HG03103 (cell line): ENCODE measurements around the gene MCCD1.

ENCODE experiments used
- ATAC-seq: cut with Tn5 transposase; IDR thresholded peaks from one replicate; pipeline ENCODE4 v1.9.1; 2021; ENCODE audit warnings: low read depth; ENCODE audit not compliant: unreplicated experiment

MCCD1 gene

DNA sequence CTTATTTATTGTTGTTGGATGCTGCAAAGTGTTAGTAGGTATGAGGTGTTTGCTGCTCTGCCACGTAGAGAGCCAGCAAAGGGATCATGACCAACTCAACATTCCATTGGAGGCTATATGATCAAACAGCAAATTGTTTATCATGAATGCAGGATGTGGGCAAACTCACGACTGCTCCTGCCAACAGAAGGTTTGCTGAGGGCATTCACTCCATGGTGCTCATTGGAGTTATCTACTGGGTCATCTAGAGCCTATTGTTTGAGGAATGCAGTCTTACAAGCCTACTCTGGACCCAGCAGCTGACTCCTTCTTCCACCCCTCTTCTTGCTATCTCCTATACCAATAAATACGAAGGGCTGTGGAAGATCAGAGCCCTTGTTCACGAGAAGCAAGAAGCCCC lies 18.8 kb upstream of the MCCD1 start:
- no peak for ATAC-seq

DNA sequence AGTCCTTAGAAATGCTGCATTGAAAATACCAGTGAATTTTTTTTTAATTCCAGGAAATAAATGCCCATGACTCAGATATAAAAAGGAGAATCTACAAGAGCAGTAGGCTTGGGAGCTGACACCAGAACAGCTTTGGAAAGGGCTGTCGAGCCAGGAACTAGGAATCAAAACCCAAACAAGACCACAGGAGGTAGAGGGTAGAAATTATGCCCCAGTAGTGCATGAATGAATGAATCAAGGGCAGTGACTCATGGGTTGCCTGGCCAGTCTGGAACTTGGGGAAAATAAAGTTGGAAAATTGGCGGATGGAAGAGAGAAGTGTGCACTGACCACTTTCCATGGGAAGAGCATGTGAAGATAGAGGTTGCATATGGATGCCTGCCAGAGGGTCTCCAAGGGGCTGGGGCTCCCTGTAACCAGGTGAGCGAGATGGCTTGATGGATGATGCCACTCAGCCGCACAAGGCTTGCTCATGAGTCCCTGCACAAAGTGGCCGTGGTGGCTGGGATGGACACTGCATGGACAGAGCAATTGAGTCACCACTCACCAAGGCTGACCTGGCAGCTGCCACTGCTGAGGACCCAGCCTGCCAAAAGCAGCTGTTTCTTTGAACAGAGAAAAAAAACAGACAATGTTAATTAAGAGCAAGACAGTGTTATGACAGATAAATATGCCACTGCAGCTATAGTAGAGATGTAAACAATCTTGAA lies 15.2 kb upstream of the MCCD1 start:
- no peak for ATAC-seq

DNA sequence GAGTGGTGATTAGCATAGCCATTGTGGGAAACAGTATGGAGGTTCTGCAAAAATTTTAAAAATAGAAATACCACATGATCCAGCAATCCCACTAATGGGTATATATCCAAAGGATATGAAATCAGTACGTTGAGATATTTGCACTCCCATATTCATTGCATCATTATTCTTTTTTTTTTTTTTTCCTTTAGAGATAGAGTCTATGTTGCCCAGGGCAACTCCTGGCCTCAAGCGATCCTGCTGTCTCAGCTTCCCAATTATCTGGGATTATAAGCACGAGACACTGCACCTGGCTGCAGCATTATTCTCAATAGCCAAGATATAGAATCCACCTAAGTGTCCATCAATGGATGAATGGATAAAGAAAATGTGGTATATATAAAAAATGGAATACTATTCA lies 6.9 kb upstream of the MCCD1 start:
- no peak for ATAC-seq

DNA sequence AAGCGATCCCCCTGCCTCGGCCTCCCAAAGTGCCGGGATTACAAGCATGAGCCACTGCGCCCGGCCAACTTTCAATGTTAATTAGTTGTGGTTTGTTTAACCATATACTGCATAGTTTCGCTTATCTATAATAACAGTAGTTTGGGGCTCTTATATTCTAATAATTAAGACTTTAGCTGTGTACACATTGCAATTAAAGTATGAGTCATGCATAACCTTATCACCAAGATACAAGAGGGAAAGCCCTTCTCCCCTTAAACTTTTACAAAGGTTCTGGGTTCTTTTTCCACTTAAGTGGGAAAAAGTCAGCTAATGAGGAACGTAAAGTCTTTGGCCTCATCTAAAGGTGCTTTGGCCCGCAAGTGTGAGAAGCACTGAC lies 3.2 kb upstream of the MCCD1 start:
- no peak for ATAC-seq

DNA sequence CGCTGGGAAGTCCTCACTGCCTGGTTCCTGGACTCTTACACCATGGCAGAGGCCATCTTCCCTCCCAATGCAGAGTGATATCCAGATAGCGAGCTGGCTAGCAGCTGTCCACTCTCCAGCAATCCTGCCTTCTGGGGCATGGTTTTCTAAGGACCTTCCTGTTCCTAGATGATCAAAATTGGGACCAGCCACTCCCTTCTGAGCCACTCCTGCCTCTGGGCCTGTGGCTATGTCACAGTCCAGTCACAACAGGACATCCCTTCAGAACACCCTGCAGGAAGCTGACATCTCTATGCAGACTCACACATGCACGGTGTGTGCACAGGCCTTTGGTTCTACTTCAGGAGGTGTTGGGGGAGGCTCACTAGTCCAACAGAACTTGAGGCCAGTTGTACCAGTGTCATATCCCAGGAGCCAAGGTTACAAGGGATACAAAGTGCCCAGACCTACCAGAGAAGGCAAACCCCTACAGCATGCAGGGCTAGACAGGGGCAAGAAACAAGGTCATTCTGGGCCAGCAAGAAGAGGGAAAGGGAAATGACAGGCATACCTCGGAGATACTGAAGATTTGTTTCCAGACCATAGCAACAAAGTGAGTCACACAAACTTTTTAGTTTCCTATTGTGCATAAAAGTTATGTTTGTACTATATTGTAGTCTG lies 2.7 kb upstream of the MCCD1 start:
- no peak for ATAC-seq

DNA sequence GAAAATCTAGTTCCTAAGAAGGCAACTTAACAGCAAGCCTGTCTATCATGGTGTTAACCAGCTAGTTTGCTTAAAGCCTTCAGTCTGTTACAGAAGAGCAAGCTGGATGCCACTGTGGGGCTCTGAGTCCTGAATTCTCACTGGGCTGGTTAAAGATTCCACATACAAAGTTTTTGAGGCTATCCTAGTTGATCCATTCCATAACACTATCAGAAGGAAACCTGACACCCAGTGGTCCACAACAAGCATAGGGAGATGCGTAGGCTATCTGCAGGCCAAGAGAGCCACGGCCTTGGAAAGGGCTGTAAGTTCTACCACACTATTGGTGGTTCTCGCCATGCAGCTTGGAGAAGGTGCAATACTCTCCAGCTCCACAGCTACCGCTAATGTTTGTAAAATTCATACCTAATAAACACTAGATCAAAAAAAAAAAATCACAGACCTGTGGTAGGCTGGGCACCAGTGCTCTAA lies 420 bp upstream of the MCCD1 start:
- no peak for ATAC-seq

DNA sequence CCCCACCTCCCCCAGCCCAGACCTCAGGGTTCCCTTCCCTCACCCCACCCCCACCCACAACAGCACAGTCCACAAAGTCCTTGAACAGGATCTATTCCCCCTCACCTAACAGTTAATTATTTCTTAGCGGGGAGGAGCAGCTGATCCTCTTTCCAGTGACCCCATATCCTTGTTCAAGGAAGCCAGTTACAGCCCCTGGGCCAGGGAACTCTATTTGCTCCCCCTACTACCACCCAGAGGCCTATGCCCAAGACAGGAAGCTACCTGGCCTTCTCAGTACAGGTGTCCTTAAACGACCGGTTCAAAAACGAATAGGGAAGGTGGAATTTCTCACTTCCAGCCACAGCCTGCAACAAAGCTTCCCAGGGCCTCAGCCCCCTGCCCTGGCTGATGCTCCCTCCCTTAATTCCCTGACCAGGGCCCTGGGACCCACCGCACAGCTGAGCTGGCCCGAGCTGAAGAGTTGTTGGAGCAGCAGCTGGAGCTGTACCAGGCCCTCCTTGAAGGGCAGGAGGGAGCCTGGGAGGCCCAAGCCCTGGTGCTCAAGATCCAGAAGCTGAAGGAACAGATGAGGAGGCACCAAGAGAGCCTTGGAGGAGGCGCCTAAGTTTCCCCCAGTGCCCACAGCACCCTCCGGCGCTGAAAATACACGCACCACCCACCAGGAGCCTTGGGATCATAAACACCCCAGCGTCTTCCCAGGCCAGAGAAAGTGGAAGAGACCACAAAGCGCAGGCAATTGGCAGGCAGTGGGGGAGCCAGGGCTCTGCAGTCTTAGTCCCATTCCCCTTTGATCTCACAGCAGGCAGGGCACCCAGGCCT lies 778 bp downstream of the MCCD1 start:
- no peak for ATAC-seq

DNA sequence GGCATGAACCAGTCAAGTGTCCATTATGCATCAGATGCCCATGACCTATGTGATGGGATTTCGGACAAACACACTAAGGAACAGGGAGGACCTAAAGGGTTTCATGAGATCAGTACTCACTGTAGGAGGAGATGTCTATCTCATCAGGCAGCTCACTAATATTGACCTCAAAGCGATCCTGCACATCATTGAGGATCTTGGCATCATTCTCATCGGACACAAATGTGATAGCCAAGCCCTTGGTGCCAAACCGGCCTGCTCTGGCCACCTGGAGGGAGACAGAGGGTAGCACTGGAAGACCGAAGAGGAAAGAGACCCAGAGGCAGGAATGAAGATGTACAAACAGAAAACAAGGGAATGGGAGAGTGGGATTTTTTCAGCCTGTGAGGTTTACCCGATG lies 1.9 kb downstream of the MCCD1 start:
- no peak for ATAC-seq

DNA sequence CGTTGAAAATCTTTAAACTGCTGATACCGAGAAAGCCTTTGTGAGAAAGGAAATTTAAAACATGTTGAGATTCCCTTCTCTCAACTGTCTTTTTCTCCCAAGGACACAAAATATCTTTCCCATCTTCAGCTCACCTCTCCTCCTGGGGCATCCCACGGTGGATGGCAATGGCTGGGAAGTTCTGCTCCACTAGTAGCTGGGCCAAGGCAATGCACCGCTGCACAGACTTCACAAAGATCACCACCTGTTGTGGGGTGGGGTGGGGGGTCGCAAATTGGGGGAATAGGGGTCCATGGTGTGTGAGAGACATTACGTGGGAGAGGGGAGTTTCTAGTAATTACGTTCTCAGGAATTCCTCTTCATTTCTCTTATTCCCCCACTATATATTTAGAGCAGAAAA lies 2.4 kb downstream of the MCCD1 start:
- ATAC-seq: no peak

DNA sequence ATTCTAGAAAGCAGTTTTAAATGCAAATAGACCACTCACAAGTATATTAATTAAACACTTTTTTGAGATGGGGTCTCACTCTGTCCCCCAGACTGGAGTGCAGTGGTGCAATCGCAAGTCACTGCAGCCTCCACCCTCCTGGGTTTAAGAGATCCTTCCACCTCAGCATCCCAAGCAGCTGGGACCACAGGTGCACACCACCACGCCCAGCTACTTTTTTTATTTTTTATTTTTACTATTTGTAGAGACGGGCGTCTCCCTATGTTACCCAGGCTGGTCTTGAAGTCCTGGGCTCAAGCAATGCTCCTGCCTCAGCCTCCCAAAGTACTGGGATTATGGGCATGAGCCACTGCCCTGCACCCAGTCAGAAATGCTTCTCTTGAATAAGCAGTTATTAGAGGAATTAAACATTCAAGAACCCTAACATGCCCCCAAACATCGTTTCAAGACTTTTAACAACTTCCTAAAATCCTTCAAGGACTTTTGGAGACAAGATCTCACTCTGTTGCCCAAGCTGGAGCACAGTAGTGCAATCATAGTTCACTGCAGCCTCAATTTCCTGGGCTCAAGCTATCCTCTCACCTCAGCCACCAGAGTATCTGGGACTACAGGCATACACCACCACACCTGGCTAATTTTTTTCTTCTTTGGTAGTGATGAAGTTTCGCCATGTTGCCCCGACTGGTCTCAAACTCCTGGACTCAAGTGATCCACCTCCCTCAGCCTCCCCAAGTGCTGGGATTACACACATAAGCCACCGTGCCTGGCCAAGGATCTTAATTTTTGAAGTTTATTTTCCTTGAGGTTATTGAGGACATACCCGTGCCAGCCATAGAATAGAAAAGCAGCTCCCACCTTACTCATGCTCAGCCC lies 3.2 kb downstream of the MCCD1 start:
- ATAC-seq: no peak

DNA sequence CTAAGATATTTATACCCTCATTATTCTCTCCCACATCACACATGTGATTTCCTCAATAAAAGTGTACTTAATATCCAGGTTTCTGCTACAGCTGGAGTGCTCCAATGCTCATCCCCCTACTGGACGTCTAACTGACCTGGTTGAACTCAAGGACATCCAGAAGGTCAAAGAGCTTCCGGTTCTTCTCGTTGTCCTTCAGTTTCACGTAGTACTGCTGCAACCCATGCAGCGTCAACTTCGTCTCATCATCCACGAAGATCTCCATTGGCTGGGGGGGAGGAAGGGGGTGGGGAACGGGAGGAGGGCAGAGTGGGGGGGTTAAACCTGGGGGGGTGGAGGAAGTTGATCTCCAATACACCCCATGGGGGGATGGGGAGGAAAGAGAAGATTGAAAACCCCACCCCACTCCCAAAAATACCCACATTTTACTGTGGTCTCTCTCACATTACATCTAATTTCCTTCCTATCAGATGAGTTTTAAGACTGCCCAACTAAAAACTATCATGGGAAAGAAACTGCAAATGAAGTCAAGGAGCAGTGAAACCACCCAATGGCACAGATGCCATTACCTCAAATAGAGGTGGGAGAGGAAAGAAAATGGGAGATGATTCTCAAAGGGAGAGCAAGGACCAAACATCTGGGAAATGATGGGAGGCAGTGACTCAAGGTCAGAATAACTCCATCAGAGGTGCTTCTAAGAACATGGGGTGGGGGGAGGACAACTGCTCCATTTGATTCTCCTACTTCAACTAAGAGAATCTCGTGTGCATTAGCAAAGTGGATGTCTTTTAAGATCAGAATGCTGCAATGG lies 4.1 kb downstream of the MCCD1 start:
- ATAC-seq: no peak

DNA sequence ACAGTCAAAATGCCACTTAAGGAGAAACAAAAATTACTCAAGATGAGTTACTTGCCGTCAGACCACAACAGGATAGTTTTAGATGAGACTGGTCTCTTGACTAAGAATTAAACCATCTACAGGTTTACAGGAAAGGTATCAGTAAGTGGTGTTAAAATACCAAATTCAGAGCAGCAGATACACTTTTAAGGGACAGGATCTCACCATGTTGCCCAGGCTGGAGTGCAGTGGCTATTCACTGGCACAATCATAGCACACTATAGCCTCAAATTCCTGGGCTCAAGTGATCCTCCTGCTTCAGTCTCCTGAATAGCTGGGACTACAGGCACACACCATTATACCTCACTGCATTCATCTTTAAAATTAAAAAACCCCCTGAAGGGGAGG lies 4.7 kb downstream of the MCCD1 start:
- no peak for ATAC-seq

DNA sequence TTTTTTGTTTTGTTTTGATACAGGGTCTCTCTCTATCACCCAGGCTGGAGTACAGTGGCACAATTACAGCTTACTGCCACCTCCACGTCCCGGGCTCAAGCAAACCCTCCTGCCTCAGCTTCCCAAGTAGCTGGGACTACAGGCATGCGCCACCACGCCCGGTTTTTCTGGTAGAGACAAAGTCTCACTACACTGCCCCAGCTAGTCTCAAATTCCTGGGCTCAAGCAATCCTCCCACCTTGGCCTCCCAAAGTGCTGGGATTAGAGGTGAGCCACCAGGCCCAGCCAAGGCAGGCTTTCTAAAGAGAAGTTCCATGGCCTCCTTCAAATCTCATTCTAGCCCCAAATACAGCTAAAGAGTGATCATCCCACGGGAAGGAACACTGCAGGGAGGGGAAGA lies 5.2 kb downstream of the MCCD1 start:
- no peak for ATAC-seq

DNA sequence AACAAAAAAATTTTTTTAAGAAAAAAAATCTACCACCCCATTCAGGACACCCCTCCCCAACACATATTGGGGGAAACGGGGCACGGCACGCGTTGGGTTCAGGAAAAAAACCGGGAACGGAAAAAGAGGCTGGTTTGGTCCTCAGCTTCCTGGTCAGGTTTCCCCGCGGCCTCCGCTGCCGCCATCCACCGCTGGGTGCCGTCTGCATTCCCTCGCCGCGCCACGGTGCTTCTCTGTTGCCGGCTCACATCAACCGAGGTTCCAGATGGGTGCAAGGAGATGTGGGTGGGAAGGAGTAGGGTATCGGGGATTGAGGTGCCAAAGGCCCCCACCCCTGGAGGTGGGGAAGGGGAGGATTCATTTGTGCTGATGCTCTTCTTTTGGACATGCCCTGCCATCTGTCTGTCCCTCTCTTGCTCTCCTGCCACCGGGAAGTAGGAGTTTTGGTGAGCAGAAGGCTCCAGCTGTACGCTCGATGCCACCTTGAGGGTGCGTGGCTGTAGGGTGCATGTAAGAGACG lies 5.8 kb downstream of the MCCD1 start:
- no peak for ATAC-seq

DNA sequence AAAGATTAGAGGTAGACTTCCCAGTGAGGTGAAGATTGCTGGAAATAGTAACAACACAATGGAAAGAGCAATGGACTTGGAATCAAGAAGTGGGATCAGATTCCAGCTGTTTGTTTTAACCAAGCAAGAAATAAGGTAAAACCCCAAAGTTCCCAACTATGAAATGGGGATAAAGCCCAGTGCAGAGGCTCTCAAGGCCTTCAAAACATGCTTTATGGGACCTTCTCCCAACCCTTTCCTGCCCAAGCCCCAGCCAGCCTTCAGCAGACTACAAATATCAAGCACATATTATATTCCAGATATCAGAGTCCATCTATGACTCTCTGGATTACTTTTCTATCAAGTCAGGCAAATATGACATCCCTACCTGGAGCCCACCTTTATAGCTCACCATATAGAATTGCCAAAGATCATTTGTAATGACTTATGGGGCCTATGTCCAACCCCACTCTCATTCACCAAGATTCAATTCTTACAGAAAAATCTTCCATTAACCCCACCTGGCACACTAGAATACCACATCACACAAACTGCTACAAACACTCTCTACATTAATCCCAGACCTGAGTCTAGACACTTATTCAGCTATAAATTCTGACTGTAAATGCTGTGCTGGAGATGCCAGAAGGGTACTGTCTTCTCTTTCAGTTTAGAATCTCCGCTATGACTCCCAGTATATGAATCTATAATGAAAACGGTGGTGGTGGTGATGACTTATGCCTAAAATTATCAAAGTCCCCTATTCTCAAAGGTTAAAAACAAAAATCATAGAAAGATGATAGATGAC lies 7.0 kb downstream of the MCCD1 start:
- ATAC-seq: no peak

DNA sequence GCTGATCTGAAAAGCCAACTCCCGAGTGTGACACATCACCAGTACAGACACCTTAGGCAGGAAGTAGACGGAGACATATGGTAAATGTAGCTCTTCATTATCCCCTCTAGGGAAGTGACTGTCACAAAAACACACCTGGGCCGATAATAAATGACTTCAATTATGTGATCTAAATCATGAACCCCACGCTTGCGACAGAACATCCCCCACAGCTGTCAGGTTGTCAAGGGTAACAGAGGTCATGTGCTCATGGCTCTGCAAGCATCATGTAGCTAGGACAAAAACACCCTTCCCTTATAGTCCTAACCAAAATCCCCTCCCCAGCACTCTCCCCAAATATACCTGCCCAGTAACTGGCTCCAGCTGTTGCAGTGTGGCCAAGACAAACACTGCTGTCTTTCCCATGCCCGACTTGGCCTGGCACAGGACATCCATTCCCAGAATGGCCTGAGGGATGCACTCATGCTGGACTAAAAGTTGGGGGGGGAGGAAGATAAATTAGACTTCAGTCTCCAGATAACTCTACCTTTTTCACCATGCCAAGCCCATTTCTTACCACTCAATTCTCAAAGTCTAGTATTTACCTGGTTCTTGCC lies 10.1 kb downstream of the MCCD1 start:
- ATAC-seq: no peak

DNA sequence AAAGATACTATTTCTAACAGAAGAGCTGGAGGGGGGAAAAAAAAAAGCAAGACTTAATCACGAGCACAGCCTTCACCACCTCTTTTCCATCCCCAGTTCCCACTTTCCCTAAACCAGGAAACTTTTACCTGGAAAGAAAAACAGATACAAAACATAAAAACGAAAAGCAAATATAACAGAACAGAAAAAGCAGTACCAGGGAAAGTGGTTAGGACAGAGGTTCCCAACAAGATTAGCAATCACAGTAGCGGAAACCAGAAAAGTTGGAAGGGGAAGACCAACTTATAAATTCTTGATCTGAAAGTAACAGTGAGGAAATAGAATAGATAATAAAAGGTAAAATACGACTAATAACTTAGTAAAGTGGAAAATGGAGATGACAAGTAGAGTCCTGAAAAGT lies 11.9 kb downstream of the MCCD1 start:
- ATAC-seq: no peak

DNA sequence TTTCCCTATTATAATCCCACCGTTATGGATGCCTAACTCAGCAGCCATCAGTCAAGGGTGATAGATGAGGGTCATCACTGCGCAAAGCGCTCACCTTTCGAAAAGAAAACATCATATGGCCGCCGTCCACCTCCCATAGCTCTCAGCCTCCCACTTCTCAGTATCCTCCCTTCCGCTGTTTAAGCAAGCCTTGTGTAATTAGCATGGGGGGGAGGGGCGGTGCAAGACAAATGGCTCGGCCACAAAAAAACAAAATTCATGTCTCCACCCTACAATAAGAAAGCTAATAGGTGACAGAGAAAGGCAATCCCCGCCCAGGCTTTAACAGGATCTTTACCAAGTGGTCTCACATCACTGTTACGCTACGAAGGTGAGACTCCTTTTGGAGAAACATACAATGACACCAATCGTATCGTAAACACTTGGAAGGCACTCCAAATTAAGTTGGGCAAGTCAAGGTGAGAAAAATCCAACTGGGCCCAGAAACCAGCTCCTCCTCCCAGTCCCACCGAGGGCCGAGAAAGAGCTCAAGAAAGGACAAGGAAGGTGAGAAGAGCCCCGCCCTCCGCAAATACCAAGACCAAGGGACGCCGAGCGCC lies 12.4 kb downstream of the MCCD1 start:
- ATAC-seq: peak; percentile 18
